NT2/D1 (cell line): ENCODE results near the gene PDGFD.

Experiments
- SUZ12 ChIP-seq: IDR thresholded peaks from 2 replicates; pipeline ENCODE4 v1.6.1; 2011; ENCODE audit not compliant: insufficient read length, insufficient read depth; ENCODE audit errors: extremely low read depth
- YY1 ChIP-seq: IDR thresholded peaks from 2 replicates; pipeline ENCODE4 v1.6.1; 2011; ENCODE audit not compliant: insufficient read length, insufficient read depth
- ZNF274 ChIP-seq: IDR thresholded peaks from 2 replicates; pipeline ENCODE4 v1.6.1; 2011; ENCODE audit warnings: mild to moderate bottlenecking, low read depth, low read length

DNA sequence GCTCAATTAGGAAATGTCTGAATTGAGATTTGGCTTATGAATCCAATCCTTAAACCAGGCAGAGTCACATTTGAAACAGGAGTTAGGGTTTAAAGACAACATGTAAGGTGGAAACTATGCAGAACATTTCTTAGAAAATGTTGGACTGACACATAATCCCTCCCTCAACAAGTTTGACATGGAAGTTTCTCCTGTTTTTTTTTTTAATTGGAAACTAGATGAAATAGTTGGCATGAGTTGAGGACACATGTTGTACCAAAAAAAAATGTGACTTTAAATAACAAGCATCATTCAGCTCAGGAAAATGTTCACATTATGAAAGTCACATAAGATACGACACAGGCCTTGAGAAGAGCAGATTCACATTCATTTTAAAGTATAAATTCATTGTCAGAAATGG lies 282.4 kb downstream of the PDGFD start:
- TF ChIP-seq YY1, result no peak
- no peak for TF ChIP-seq SUZ12
- TF ChIP-seq ZNF274, result no peak
